Measurements from ENCODE around the gene BRSK2. TPM values are rescaled to one million over a fixed set of nuclear protein-coding genes. Genes with fewer than 3 reads are reported as not detected.
A peak's percentile ranks its signal among the peaks of the same experiment; 100 is the strongest.
"Not testable (repeated sequence)": the region's sequence is repeated elsewhere in the genome, so short reads cannot be mapped to it uniquely, and the experiment has no call there.

The BRSK2 gene
- total RNA-seq: under 1 TPM; 0.53 to 0.94 (median 0.76) TPM

DNA sequence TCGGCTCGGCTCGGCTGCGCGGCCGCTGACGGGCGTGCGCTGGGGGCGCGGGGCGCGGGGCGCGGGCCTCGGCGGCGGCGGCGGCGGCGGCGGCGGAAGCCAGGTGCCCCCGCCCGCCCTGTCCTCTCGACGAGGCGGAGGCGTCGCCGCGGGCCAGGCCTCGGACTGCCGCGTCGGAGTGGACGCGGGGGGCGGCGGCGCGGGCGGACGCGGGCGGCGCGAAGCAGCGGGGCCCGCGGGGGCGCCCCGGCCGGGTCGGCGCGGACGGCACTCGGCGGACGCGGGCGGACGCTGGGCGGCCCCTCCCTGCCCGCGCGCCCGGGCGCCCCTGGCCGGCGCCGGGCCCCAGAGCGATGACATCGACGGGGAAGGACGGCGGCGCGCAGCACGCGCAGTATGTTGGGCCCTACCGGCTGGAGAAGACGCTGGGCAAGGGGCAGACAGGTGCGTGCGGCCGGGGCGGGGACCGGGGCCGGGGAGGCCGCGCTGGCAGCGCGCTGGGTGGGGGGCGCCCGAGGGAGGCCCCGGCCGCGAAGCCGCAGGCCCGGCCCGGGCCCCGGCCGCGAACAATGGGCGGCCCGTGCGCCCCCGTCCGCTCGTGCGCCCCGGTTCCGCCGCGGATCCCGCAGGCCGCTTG lies at the start of gene BRSK2:
Gene BRSK2, plus strand, starts transcription at position 3 of the 637 bp plus-strand sequence. Its CDS starts 351 bp downstream, at position 354.
- ATAC-seq: no peak

DNA sequence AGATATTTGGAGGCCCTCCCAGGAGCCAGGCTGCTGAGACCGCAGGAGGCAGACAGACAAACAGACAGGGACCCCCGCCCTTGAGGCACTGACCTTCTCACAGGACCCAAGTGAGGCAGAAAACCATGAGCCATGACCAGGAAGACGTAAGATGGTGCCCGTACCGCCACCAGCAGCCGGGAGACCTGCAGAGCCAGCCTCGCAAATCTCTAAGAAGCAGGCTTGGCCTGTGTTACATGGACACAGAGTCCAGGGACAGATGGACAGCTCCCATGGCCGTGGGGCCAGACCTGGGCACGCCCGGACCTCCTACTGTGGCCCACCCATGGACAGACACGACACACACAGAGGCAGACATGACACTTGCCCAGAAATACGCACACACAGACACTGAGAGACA lies 49.6 kb upstream of the BRSK2 start:
- Mint-ChIP-seq H3K4me1 (ENCODE audit: low read depth) (peaks cover 11% of the 10 kb centered on the region), H3K36me3 (ENCODE audit: insufficient read depth) (no peaks in the 10 kb centered on the region), H3K9me3 (peaks cover 4% of the 10 kb centered on the region), H3K27me3 (ENCODE audit: low read depth) (no peaks in the 10 kb centered on the region), H3K4me3 (no peak overlapping the region)
- ATAC-seq (no peak), DNase-seq (no peak)

More for the DNA sequence above, at the start of gene BRSK2:
- no peaks in the 10 kb centered on the region for H3K36me3 Mint-ChIP-seq (ENCODE audit: insufficient read depth)
- peak within 1 kb of the TSS; percentile 54 for H3K4me3 Mint-ChIP-seq
- H3K27me3 Mint-ChIP-seq (ENCODE audit: low read depth): peaks cover 27% of the 10 kb centered on the region
- peaks cover 9% of the 10 kb centered on the region for H3K4me1 Mint-ChIP-seq (ENCODE audit: low read depth)
- DNase-seq: no peak
- no peaks in the 10 kb centered on the region for H3K9me3 Mint-ChIP-seq

DNA sequence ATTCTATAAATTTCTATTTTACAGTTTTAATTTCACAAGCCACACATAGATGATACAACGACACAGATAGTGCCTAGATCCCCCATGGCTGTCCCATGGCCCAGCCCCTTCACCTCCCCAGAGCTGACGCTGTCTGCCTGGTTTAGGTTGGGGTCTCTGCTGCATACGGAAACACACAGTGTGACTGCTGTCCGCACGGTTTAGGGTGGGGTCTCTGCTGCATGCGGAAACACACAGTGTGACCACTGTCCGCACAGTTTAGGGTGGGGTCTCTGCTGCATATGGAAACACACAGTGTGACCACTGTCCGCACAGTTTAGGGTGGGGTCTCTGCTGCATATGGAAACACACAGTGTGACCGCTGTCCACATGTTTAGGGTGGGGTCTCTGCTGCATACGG lies 48.5 kb upstream of the BRSK2 start:
- H3K36me3 Mint-ChIP-seq (ENCODE audit: insufficient read depth); H3K9me3 Mint-ChIP-seq; H3K27me3 Mint-ChIP-seq (ENCODE audit: low read depth); H3K4me3 Mint-ChIP-seq; H3K4me1 Mint-ChIP-seq (ENCODE audit: low read depth); ATAC-seq; DNase-seq: not testable (repeated sequence)

- Mint-ChIP-seq H3K4me1 (ENCODE audit: low read depth) (peaks cover 2% of the 10 kb centered on the region), H3K4me3 (no peak overlapping the region), H3K9me3 (peaks cover 4% of the 10 kb centered on the region), H3K36me3 (ENCODE audit: insufficient read depth) (no peaks in the 10 kb centered on the region), H3K27me3 (ENCODE audit: low read depth) (no peaks in the 10 kb centered on the region)
- no peak for DNase-seq
- no peak for ATAC-seq
These were observed 47.7 kb upstream of the BRSK2 start for GRCh38 chr11:1341928-1342524.

GRCh38 chr11:1342946-1343345 lies 46.8 kb upstream of the BRSK2 start:
- Mint-ChIP-seq H3K4me3 (no peak overlapping the region), H3K36me3 (ENCODE audit: insufficient read depth) (no peaks in the 10 kb centered on the region), H3K27me3 (ENCODE audit: low read depth) (no peaks in the 10 kb centered on the region), H3K4me1 (ENCODE audit: low read depth) (no peaks in the 10 kb centered on the region), H3K9me3 (peaks cover under 1% of the 10 kb centered on the region)
- DNase-seq (no peak), ATAC-seq (no peak)

DNA sequence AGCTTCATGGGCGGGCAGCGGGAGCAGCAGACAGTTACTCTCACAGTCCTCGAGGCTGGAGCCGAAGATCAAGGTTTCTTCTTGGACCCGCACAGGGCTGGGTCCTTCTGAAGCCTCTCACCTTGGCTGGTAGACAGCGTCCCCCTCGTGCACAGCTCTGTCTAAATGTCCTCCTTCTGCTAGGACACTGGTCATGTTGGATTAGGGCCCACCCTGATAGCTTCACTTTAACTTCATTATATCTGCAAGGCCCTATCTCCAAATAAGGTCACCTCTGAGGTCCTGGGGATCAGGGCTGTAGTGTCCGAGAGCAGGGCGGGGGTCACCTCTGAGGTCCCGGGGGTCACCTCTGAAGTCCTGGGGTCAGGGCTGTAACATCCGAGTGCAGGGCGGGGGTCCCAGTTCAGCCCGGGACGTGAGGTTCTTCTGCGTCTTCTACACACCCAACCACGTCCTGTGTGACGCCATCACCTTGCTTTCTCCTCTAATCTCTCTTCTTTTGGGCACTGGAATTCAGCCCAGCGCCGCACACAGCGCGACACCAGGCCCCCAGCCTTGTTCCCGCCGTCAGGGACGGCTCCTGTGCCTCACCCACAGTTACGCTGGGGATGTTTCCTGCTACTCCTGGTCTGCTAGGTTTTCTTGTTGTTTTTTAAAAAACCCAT lies 46.2 kb upstream of the BRSK2 start:
- DNase-seq (no peak), ATAC-seq (no peak)
- Mint-ChIP-seq H3K27me3 (ENCODE audit: low read depth) (no peaks in the 10 kb centered on the region), H3K9me3 (no peaks in the 10 kb centered on the region), H3K4me1 (ENCODE audit: low read depth) (no peaks in the 10 kb centered on the region), H3K4me3 (no peak overlapping the region), H3K36me3 (ENCODE audit: insufficient read depth) (no peaks in the 10 kb centered on the region)

- Mint-ChIP-seq H3K4me1 (ENCODE audit: low read depth) (no peaks in the 10 kb centered on the region), H3K4me3 (no peak overlapping the region), H3K9me3 (no peaks in the 10 kb centered on the region), H3K36me3 (ENCODE audit: insufficient read depth) (no peaks in the 10 kb centered on the region), H3K27me3 (ENCODE audit: low read depth) (no peaks in the 10 kb centered on the region)
- DNase-seq (no peak), ATAC-seq (no peak)
These were observed 45.6 kb upstream of the BRSK2 start for GRCh38 chr11:1344056-1344635.

- peak; percentile 31 to 54 for ATAC-seq
- H3K4me3 Mint-ChIP-seq: no peak overlapping the region
- DNase-seq: no peak
These were observed 43.8 kb upstream of the BRSK2 start for GRCh38 chr11:1345737-1346513.

GRCh38 chr11:1346669-1347390 lies 42.9 kb upstream of the BRSK2 start:
- no peaks in the 10 kb centered on the region for H3K36me3 Mint-ChIP-seq (ENCODE audit: insufficient read depth)
- H3K4me1 Mint-ChIP-seq (ENCODE audit: low read depth): no peaks in the 10 kb centered on the region
- ATAC-seq: no peak
- no peak for DNase-seq
- no peak overlapping the region for H3K4me3 Mint-ChIP-seq
- peaks cover 1% of the 10 kb centered on the region for H3K27me3 Mint-ChIP-seq (ENCODE audit: low read depth)
- H3K9me3 Mint-ChIP-seq: no peaks in the 10 kb centered on the region

More at GRCh38 chr11:1345737-1346513, 43.8 kb upstream of the BRSK2 start:
- no peaks in the 10 kb centered on the region for H3K36me3 Mint-ChIP-seq (ENCODE audit: insufficient read depth)
- no peaks in the 10 kb centered on the region for H3K4me1 Mint-ChIP-seq (ENCODE audit: low read depth)
- no peaks in the 10 kb centered on the region for H3K9me3 Mint-ChIP-seq
- H3K27me3 Mint-ChIP-seq (ENCODE audit: low read depth): no peaks in the 10 kb centered on the region

DNA sequence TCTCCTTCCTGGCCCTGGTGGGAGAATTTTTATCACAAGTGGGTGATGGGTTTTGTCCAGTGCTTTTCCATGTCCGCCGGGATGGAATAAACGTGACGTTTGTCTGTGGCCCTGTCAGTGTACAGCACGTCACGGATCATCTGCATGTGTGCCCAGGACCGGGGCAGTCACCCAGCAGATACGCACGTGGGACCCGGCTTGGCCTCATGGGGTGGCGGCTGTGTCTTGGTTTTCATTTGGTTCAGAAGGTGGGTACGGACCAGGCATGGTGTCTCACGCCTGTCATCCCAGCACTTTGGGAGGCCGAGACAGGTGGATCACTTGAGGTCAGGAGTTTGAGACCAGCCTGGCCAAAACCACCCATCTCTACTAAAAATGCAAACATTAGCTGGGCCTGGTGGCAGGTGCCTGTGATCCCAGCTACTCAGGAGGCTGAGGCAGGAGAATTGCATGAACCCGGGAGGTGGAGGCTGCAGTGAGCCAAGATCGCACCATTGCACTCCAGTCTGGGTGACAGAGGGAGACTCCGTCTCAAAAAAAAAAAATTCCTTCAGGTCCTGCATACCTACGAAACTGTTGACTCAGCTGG lies 42.2 kb upstream of the BRSK2 start:
- H3K9me3 Mint-ChIP-seq; ATAC-seq; DNase-seq; H3K4me3 Mint-ChIP-seq; H3K36me3 Mint-ChIP-seq (ENCODE audit: insufficient read depth); H3K27me3 Mint-ChIP-seq (ENCODE audit: low read depth); H3K4me1 Mint-ChIP-seq (ENCODE audit: low read depth): not testable (repeated sequence)

DNA sequence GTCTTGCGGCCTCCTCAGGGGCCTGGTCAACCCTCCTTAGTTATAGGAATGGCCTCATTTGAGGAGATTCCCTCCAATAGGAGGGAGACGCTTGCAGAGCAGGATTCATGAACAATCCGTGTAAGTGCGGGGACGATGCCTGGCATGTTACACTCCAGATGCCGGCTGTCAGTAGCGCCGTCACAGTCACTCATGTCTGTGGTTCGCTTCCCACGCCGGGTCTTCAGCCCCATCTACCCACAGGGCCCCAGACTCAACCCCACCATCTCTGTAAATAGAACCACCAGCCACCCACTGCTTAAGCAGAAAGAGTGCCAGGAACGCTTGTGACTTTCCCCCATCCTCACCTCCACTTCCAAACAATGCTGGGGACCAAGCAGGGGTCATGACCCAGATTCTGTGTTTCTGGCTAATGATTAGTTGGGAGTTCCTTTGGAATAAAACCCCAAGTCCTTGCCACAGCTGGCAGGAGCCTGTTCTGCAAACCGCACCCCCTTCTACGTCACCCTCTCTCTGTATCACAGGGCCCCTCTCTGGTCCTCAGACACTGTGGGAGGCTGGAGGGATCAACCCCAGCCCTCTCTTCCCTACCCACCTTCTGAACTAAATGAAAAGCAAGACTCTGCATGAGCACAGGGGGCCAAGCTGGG lies 41.5 kb upstream of the BRSK2 start:
- DNase-seq (no peak), ATAC-seq (no peak)
- Mint-ChIP-seq H3K4me1 (ENCODE audit: low read depth) (no peaks in the 10 kb centered on the region), H3K27me3 (ENCODE audit: low read depth) (peaks cover 1% of the 10 kb centered on the region), H3K4me3 (no peak overlapping the region), H3K9me3 (no peaks in the 10 kb centered on the region), H3K36me3 (ENCODE audit: insufficient read depth) (no peaks in the 10 kb centered on the region)

DNA sequence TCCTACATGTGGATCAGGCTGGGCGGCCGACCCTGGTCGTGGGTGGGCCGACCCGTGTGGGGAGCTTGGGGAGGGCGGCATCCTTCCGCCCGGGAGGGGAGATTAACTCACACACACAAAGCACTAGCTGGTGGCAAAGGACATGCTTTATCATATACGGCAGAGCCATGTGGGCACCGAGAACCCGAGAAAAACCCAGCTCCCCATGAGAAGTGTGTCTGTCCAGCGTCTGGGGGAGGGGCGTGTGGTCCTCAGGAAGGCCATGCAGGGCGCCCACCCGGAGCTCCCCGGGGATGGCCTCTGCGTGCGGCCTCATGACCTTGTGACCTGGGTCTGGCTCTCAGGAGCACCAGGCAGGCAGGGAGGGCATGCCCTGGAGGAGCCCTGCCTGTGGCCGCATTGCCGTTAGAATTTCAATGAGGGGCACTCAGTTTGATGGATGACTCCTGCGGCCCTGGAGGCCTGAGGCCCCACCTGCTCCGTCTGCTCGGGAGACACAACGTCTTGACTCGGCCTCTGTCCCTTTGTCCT lies 40.9 kb upstream of the BRSK2 start:
- Mint-ChIP-seq H3K27me3 (ENCODE audit: low read depth) (peaks cover 1% of the 10 kb centered on the region), H3K36me3 (ENCODE audit: insufficient read depth) (no peaks in the 10 kb centered on the region), H3K9me3 (no peaks in the 10 kb centered on the region), H3K4me3 (no peak overlapping the region), H3K4me1 (ENCODE audit: low read depth) (no peaks in the 10 kb centered on the region)
- DNase-seq (no peak), ATAC-seq (no peak)

Data from activated T-cell treated with anti-CD3 and anti-CD28 coated beads, Interleukin-2, amount 50 U/mL, for 4 hours (primary cell).